ENCODE measurements around the gene WDR37. TPM values are rescaled to one million over a fixed set of nuclear protein-coding genes. Genes with fewer than 3 reads are reported as not detected.

Gene WDR37
- polyA plus RNA-seq, 12 donors = 7.6 to 13.3 (median 10.6) TPM; not detected in 1

DNA sequence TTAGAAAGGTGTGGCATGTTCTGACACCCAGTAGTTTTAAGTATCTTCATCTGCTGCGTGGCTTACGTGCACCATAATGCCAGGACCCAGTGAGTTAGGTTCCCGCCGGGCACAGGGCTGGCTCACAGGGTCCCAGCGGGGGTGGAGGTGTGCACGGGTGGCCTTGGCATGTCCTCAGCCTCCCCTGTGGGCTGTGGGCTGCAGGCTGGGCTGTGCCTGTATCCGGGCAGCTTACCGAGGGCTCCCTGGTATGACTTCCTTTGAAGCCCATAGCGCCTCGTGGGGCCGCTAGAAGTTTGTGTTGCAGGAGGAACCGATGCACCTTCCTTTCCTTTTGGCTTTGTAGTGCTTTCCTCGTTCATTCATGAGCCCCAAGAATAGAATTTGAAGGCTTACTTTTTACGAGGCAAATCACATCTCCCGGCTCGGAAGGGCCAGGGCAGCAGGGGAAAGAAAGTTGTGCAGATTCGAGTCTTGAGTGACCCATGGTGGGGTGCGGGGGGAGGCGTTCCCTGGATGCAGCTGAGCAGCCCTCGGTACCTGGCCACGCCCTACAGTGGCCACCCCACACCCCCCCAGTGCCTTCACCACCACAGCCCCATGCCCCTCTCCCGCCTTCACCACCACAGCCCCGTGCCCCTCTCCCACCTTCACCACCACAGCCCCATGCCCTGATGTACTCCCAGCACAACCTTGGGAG is 113.2 kb downstream of the WDR37 start:
- no peak for DNase-seq

DNA sequence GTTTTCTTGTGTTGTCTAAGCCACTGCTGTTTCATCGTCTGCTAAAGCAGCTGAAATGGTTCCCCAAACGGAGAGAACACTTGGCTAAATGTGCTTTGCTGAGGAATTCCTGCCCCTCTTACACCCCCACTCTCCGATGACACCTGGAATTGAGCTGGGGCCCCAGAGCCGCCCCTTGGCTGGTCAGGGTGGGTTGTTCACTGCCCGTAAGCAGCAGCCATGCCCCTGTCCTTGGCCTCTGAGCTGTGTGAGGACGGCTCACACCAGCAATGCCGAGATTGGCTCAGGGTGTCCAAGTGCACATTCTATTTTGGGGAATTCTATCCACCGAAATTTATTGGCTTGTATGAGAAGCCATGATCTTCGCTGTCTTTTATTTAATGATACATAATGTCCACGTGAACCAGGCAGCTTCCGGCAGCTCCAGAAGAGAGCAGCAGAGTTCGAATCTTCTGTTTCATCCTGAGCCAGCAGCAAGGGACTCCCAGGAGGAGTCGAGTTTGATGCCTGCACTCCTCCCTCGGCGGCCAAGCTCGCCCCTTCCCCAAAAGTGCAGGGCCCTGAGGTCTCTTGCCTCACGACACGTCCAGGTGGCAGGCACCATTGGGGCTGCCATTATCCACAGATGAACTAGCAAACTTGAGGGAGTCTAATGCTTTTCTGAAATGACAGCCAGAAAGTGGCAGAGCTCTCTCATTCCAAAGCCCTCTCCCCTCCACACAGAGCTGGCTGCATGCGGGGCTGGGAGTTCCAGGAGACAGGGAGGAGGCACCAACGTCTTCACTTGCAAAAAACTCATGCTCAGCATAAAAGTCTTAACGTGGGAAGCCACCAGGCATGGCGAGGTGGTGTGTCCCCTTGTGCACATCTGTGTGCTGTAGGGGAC is 114.0 kb downstream of the WDR37 start:
- DNase-seq = no peak

DNA sequence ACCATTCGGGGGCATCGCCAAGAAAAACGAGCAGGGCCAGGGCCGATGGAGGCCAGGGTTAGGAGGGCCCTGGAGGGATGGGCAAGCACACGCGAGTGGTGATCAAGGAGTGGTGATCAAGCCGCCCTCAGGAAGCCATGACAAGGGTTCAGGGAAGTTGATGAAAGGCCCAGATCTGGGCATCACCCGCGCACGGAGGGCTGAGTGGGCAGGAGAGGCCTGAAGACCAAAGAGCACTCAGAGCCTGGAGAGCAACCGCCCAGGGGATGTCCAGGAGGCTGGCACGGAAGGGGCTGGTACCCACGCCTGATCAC is 114.6 kb downstream of the WDR37 start:
- DNase-seq = no peak

DNA sequence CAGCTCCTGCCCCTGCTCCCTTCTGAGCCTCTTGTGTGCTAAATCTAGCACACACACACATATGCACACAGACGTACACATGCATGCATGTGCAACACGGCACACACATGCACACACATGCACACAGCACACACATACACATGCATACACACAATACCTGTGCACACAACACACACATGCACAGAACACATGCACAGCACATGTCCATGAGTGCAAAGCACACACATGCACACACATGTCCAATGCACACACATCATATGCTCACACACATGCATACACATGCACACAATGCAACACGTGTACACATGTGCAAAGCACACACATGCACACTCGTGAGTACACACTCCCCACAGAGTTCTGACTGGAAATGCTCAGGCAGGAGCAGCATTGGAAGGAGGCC is 115.0 kb downstream of the WDR37 start:
- no peak for DNase-seq

DNA sequence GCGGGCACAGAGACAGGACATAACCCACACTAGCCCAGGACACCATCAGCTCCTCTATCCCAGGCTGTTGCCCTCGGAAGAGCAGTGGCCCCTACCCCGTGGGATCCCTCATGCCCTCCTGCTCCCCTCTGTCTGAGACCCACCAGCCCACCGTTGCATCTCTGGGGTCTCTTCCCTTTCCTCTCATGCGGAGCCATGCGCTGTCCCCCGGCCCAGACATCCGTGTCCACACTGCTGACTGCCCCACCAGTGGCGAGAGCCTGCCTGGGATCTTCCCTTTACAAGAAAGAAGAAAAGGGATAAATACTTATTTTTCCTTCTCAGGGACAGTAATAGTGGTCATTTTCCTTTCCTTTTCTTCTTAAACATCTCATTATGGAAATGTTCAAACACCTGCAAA is 115.4 kb downstream of the WDR37 start:
- no peak for DNase-seq

DNA sequence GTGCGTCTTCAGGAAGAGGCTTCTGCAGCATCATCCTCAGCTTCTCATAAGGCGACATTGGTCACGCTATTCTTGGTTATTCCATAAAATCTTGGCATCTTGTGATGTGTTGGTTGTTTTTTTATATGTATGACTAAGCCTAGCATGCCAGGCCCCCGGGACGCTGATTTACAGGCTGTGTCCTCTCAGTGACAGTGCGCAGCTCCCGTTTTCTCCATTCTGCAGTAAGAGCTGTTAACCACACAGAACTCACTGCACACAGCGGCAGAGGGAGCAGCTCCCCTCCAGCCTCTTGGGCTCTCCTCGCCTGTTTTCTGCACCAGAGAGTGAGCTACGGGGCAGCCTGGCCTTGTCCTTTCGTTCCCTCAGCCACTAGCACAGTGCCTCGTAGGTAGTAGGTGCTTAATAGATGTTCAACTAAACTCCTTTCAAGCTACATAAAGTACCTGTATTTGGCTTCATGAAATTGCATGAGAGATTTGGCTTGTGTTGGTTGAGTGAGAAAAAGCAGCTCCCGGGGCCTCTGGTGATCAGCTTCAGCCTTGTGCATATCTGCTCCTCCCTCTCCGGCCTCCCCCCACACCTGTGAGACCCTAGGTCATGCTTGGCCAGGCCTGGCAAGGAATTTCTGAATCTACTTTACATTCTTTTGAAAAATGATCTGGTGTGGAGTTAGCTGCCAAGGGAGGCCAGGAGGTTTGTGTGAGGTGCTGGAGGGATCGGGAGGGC is 116.2 kb downstream of the WDR37 start:
- DNase-seq = no peak

DNA sequence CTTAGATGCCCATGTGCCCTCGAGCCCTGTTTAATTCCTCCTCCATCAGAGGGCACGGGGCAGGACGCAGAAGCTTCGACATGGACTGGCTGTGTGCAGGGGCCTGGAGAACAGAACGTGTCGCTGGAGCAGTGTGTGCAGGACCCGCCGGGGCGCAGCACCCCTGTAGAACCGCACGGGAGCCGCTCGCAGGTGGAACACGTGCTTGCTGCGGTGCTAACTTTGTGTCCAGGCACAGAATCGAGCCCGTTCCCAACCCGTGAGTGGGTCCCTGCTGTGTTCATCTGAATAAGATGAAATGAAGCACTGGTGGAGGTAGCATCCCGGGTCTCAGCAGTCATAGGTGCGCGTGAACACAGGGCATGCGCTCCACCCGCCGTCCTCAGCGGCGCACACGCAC is 116.9 kb downstream of the WDR37 start:
- DNase-seq = no peak

DNA sequence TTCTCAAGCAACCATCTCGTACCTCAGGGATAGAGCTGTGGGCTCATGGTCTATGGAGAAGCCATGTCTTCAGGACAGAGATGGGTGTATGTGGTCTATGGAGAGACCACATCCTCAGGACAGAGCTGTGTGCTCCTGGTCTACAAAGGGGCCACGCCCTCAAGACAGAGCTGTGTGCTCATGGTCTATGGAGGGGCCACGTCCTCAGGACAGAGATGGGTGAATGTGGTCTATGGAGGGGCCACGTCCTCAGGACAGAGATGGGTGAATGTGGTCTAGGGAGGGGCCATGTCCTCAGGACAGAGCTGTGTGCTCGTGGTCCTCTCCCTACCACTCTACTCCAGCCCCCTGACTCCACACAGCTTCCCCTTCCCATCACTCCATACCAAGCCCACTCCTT is 117.8 kb downstream of the WDR37 start:
- no peak for DNase-seq

DNA sequence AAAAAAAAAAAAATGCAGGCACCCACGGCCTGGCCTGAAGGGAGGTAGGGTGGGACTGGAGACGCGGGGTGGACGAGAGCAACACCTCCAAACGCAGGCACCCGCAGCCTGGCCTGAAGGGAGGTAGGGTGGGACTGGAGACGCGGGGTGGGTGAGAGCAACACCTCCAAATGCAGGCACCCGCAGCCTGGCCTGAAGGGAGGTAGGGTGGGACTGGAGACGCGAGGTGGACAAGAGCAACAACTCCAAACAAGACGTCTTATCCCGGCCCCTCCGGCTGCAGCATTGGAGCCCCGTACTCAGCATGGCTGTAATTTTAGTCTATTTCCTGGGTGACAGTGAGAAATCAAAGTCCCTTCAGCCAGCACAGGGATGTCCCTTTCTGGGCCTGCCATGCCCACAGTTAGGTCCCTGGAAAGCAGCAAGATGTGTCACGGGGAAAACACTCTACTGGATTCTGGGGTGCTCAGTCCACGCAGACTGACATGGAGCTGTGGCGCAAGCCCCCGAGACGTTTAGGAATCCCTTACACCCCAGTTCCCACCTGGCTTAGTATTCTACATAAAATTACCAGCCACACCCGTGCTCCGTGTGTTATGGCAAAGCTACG is 119.9 kb downstream of the WDR37 start:
- no peak for DNase-seq

DNA sequence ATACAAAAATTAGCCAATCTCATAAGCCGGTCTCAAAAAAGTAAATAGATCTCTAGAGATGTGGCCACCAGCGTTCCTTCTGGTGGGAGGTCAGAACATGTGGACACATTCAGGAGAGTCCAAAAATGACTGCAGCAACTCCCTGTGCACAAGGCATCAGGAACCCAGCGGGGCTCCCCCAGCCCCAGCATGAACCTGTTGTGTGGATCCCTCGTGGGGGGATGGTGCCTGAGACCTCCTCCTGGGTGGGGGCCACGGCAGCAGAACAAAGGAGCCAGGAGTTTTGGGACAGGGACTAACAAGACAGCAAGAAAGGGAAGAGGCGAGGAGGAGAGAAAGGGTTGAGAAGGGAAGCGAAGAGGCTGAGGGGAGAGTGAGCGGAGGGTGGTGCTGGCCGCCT is 121.8 kb downstream of the WDR37 start:
- no peak for DNase-seq

DNA sequence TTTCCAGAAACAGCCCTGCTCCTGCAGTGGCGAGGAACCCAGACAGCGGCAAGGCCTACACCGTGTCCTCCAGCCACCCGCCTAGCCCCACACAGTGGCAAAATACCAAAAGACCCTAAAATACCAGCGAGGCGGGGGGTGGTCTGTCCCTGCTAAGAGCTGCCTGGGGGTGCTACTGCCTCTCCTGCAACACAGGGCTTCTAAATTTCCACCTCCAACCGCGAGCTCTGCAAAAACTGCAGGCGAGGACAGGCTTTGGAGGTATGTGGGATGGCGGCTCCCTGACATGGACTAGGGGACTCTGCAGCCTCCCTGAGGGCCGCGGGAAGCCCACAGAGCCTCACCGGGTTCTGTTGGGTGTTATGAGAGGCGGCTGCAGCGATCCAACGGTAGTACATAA is 122.3 kb downstream of the WDR37 start:
- no peak for DNase-seq

DNA sequence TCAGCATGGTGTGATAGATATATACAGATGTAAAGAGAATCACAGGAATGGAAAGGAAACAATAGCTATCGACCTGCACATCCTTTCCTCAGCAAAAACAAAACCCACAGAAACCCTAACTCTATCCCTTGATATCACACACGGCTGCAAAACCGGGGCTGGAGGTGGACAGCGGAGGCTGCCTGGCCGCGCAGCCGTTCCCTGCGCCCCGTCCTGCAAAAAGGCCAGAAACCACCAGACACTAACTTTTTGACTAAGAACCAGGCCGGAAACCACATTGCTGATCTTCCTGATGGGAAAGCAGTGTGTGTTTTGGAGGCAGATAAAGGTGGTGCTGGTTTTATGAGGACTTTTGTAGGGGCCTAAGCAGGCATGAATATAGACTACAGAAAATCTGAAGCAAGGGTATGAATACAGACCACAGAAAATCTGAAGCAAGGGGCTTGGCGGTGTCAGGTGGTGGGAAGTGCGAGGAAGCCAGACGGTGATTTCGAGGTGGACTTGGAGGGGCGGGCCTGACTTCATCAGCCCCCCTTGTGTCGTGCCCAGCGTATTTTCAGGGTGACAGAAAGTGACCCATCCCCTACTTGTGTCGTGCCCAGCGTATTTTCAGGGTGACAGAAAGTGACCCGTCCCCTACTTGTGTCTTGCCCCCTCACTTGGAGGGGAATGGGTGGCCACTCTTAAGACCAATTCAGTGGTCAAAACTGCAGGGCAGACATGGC is 123.3 kb downstream of the WDR37 start:
- no peak for DNase-seq

DNA sequence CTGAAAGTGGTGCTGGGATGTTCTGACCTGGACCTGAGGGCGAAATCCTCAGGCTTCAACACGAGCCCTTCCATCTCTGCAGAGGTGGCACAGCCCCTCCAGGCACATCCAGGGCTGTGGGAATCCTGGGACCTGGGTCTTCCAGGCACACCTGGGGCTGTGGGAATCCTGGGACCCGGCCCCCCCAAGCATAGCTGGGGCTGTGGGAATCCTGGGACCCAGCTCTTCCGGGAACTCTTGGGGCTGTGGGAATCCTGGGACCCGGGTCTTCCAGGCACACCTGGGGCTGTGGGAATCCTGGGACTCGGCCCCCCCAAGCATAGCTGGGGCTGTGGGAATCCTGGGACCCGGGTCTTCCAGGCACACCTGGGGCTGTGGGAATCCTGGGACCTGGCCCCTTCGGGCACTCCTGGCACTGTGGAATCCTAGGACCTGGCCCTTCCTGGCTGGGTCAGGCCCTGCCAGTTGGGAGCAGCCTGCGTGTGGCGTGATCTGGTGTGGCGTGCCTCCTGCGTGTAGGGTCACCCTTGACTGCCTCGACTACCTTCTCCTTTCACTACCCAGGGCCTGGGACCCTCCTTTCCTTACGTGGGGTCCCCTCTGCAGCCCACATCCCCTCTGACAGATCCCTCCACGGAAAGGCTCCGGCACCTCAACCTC is 124.0 kb downstream of the WDR37 start:
- no peak for DNase-seq

DNA sequence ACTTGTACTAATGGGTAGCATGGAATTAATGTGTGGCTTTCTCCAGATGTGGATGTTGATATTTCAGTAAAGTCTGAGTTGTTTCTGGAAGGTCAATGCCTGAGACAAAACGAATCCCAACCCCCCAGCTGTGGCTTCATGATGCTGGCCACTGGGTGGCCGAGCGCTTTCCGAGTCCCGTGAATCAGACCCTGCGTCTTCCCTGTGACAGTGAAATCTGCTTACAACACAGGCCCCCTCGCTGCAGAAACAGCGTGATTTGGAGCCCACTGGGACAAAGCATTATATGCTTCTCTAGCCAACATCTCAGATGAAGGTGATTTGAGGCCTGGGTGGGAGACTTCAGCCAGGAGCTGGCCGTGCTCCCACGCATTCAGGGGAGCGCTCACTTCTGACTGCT is 124.7 kb downstream of the WDR37 start:
- DNase-seq = no peak

Other genes starting within 250 kb of the WDR37 start
- 10 to 100 TPM in 11 of 12 donors, not detected in 1; 47.1 to 99.8 (median 66.7) TPM for gene LARP4B, start 124.7 kb upstream of the WDR37 start, polyA plus RNA-seq (ENCODE audit: insufficient read length in 12 of 12)
- 10 to 100 TPM in 11 of 12 donors, not detected in 1; 33.1 to 65.5 (median 50.2) TPM for gene GTPBP4, start 68.0 kb upstream of the WDR37 start, polyA plus RNA-seq (ENCODE audit: insufficient read length in 12 of 12)
- under 1 TPM in 4 of 12 donors, not detected in 8; 0.23 to 0.44 (median 0.25) TPM for gene IDI2, start 30.5 kb upstream of the WDR37 start, polyA plus RNA-seq (ENCODE audit: insufficient read length in 12 of 12)
- gene IDI1, start 7.3 kb upstream of the WDR37 start, polyA plus RNA-seq (ENCODE audit: insufficient read length in 12 of 12) = 10 to 100 TPM in 11 of 12 donors, not detected in 1; 32.4 to 63.1 (median 47.3) TPM

Measured in muscle of arm (tissue), 12 donors.